HG02938 (cell line): ENCODE data around the gene CNTN4.
"Not testable (repeated sequence)": the region's sequence is repeated elsewhere in the genome, so short reads cannot be mapped to it uniquely, and the experiment has no call there.

Experiments
- ATAC-seq: cut with Tn5 transposase; IDR thresholded peaks from one replicate; pipeline ENCODE4 v1.9.1; 2021; ENCODE audit warnings: mild to moderate bottlenecking, moderate library complexity; ENCODE audit not compliant: unreplicated experiment

Gene CNTN4

GRCh38 chr3:2880218-2880756, 781.6 kb downstream of the CNTN4 start:
- ATAC-seq = no peak

- no peak for ATAC-seq
Measured at GRCh38 chr3:2883283-2883682, 784.6 kb downstream of the CNTN4 start.

- no peak for ATAC-seq
Measured at GRCh38 chr3:2888592-2888991, 789.9 kb downstream of the CNTN4 start.

- ATAC-seq = no peak
Measured at GRCh38 chr3:2889736-2890135, 791.1 kb downstream of the CNTN4 start.

GRCh38 chr3:2896308-2896939, 797.8 kb downstream of the CNTN4 start:
- ATAC-seq = no peak

DNA sequence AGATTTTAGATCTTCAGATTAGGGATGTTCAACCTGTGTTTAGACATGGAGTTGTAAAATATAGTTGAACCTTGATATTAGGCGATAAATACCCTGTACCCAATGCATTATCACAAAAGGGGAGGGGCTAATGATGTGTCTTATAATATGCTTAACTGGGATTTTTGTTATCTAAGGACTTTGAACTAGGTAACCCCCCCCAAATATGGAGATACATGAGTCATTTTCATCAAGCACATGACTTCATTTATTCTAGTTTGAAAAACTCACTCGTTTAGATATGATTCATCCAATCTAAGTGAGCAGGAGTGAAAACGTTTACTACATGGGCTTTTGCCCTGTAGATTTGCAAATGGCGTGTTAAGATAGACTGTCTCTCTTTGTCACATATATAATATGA, 799.2 kb downstream of the CNTN4 start:
- no peak for ATAC-seq

DNA sequence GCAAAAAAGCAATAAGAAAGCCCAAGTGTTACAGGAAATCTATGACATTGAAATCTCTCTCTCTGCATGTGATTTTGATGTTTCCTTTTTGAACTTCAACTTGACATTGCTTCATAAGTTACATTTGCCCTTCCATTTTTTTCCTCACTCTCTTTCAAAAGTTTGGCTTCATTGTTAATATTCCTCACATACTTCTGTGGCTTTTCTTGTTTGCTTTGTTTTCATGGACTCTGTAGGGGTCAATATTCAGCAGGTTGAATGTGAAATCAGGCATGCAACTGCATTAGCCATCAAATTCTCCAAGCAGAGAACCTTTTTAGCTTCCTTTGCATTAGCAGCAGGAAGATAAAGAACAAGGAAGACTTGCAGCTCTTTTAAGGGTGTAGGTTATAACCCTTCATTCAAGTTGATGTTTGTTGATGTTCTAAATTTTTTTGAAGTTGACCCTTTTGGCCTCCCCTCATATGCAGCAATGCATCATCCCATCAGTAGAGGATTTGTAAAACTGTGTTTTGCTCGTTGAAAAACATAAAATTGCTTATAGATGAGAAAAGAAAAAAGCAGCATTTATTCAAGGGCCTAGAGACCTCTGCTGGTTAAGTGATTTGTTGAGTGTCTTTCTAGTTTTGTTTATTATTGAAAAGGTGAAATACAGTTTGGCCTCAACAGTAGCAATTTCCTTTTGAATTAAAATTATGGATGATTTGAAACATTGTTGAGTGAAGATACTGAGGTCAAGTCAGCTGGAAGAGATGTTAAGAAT, 800.1 kb downstream of the CNTN4 start:
- ATAC-seq = no peak

DNA sequence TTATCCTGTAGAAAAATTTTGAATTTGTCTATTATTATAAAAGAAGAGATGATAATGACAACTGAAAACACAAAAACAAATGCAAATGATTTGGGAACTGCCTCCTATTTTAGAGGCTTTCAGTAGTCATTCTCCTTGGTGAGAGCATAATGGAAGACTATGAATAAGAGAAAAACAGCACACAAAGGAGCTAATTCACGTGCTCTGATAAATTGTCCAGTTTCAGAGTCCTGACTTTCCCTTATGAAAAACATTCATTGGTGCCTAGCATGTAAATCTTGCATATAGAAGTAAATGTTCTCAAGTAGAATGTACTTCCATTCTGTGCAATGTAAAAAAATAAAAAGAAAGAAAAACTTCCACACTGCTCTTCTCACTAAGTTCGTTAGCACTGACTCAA, 805.4 kb downstream of the CNTN4 start:
- no peak for ATAC-seq

DNA sequence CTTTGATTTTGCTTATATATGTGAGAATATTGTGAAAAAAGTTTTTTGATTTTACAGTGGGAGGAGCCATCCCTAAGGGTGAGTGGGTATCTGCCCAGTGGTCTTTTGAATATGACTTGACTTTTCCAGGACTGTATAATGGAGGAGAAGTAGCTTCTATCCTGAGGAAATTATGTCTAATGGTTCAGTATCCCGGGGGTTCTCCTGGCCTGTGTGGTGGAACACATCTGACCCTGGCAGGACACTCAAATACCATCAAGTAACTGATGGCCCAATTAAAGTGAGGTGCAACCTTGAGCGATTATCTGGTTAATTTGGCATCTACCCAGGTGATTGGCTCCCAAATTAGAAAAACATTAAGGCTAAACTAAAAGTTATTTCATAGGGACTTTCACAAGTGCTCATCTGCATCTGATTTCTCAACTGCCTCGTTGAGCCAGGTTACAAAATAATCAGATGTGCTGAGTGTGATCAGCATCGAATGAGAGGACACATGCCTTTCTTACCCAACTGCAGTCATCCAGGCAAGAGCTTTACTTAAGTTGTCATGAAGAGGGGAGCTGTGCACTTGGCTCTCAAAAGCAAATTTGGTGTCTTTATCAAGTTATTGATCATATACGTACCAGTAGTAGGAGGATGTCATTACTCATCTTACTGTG, 810.2 kb downstream of the CNTN4 start:
- ATAC-seq = no peak

DNA sequence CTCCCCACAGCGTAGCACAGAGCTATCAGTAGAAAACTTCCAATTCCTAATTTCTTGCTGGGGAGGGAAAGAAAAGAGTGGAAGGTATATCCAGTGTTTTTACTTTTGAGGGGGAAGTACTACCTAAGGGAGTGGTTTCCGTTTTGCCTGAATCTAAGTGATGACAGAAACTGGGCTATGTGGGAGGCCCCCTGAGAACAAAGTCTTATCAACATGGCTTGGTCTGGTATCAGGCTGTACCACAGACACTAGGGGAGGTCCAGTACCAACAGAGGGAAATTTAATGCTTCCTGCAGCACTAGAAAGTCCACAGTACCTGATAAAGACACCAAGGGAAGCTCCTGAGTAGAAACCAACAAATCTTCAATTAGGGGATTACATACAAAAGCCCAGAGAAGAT, 812.3 kb downstream of the CNTN4 start:
- ATAC-seq = no peak

DNA sequence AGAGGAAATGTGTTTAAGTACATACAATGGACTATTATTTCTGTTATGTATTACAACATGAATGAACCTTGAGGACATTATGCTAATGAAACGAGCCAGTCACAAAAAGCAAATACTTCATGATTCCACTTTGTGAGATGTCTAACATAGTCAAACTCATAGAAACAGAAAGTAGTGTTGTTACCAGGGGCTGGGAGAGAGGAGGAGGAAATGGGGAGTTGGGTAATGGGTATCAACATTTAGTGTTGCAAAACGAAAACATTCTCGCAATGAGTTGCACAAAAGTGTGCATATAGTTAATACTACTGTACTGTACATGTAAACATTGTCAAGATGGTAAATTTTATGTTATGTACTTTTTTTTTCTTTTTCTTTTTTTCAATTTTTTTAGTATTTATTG, 817.2 kb downstream of the CNTN4 start:
- ATAC-seq = no peak

GRCh38 chr3:2916640-2917039, 818.0 kb downstream of the CNTN4 start:
- ATAC-seq = not testable (repeated sequence)

DNA sequence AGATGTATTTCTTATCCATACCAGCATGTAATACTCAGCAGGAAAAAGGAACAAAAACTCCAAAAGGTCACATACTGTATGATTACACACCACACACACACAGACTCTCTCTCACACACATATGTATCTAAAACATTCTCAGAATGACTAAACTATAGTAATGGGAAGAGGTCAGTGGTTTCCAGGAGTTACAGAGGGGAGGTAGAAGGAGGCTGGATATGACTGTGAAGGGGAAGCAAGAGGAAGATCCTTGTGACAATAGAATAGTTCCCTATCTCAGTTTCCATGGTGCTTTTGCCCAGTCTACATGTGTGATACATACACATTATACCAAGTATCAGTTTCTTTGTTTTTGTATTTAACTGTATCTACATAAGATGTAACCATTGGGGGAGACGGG, 821.4 kb downstream of the CNTN4 start:
- ATAC-seq = peak; percentile 79

DNA sequence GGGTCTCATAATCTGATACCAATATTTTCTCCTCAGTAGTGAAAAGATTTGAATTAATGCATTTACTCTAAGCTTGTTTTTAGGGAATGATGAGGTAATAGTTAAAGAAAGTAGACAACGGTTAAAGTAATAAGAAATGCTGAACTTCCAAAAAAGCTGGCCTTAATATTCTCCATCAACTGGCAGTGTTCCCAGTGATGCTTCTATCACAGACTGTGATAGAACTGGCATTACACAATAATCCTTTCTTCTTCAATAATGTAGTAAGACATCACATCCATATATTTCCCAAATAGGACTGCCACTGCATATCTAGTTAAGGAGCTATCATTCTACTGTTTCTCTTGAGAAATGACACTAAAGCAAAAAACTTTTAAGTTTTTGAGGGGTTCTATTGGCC, 822.8 kb downstream of the CNTN4 start:
- ATAC-seq = no peak

DNA sequence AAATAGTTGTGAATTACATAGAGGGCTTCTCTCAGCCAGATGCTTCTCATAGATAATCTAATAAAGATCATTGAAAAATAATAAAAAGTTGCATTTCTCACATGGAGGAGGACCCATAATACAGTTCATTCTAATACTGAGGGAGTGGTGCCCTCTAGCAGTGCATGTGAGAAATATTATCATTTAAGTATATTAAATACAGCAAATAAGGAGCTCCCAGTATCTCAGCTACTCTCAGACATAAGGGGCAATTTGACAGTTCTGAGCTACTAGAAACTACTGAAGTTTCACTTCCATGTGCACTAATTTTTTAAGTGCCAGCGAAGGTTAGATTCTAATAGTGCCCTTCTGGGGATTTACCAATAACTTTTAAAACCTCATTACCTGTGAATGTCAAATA, 823.2 kb downstream of the CNTN4 start:
- peak; percentile 66 for ATAC-seq

GRCh38 chr3:2923390-2923789, 824.7 kb downstream of the CNTN4 start:
- ATAC-seq = no peak

DNA sequence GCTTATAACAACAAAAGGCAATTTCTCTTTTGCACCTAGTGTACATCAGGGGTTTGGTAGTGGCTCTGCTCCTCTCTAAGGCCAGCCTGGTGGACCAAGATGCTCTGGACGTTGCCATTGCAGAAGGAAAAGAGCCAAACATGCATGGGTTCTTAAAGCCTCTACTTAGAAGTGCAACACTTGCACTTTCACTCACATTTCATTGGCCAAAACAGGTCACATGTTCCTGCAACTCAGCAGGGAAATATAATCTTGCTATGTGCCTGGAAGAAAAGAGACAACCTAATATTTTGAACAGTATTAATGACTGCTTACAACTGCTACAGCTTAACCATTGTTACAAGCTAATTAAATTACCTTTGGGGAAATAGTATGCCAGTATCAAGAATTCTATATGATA, 828.6 kb downstream of the CNTN4 start:
- ATAC-seq = no peak

- no peak for ATAC-seq
Measured at GRCh38 chr3:2929574-2929973, 830.9 kb downstream of the CNTN4 start.

- no peak for ATAC-seq
Measured at GRCh38 chr3:2931265-2931664, 832.6 kb downstream of the CNTN4 start.

GRCh38 chr3:2934541-2934940, 835.9 kb downstream of the CNTN4 start:
- no peak for ATAC-seq

DNA sequence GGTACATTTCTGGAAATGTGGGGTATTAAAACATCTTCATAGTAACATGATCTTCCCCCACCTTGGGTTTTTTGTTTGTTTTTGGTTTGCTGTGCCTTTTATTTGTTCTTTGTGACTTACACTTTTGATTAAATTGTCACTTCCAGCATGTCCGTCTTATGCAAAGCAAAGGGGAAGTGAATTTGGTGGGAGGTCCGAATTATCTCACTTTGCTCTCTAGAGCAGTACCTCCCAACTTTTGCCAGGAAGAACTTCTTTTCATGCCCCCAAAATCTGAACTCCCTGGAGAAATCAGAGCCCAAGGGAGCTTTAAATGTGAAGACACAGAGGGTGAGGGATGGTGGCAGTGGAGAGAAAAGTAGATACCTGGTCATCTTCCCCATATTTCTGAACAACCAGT, 838.4 kb downstream of the CNTN4 start:
- no peak for ATAC-seq

GRCh38 chr3:2937592-2937991, 838.9 kb downstream of the CNTN4 start:
- ATAC-seq = no peak
